ENCODE results near the gene IRF1. TPM values are rescaled to one million over a fixed set of nuclear protein-coding genes. Genes with fewer than 3 reads are reported as not detected.

Gene IRF1
- total and polyA plus RNA-seq, 2 of the 8 experiments (the other 6 are each of a cell fraction or from before 2014, with no cell fraction given), result 4.0 to 8.5 TPM

GRCh38 chr5:132437604-132438266 is 52.8 kb downstream of the IRF1 start (continued):
- no peak for TF ChIP-seq CHD7 (IDR thresholded peaks at IDR 0.05; ENCODE audit: insufficient replicate concordance, low read length)
- TF ChIP-seq YY1 (IDR thresholded peaks at IDR 0.05; ENCODE audit: low read depth, low read length), result no peak
- TF ChIP-seq JUND (IDR thresholded peaks at IDR 0.05; ENCODE audit: low read length), result no peak
- no peak for TF ChIP-seq POU5F1 (IDR thresholded peaks at IDR 0.05; ENCODE audit: low read depth, low read length)
- no peak for TF ChIP-seq CHD1 (IDR thresholded peaks at IDR 0.05; ENCODE audit: low read depth, low read length)
- no peak for TF ChIP-seq TBP (IDR thresholded peaks at IDR 0.05; ENCODE audit: low read depth, low read length)
- TF ChIP-seq RBBP5 (IDR thresholded peaks at IDR 0.05; ENCODE audit: borderline replicate concordance, low read depth, low read length), result no peak
- TF ChIP-seq CTCF (IDR thresholded peaks at IDR 0.05; ENCODE audit: control extremely low read depth in 1 of 3, insufficient read depth in 1 of 3, low read depth in 1 of 3, low read length in 3 of 3), result no peak

Data from H1 (cell line).